Skin of body (tissue), 2 donors: ENCODE data around the gene CHIC1. TPM values are rescaled to one million over a fixed set of nuclear protein-coding genes. Genes with fewer than 3 reads are reported as not detected.

ENCODE experiments used
- DNase-seq: peaks from one replicate; lab custom pipeline; 2025; lab: John Stamatoyannopoulos, UW
- total RNA-seq: library from RNA; depleted of rRNA; stranded (reverse); fragments of >200 nt; gene quantifications from one replicate; pipeline ENCODE4 v1.2.3, GENCODE V29; 2014

The CHIC1 gene
- total RNA-seq, 1 donor from 2014 or later = 7.7 TPM

- no peak for DNase-seq
Measured at GRCh38 chrX:73728602-73729001, 165.6 kb downstream of the CHIC1 start.

Other genes with a start within 250 kb of the CHIC1 start
- gene CDX4, start 116.1 kb upstream of the CHIC1 start, total RNA-seq = not detected